Astrocyte of the spinal cord (primary cell): Measurements from ENCODE around the gene DSCAML1.

Source experiments
- DNase-seq: peaks from one replicate; pipeline ENCODE4 v3.0.0; 2011; ENCODE audit warnings: low read depth, low spot score
- H3K4me3 ChIP-seq: 2 replicates; pipeline ENCODE4 v1.5.1; 2011; ENCODE audit warnings: low read depth, mild to moderate bottlenecking, low read length, moderate library complexity
- in situ Hi-C: cut with HindIII; loops from 2 replicates; pipeline ENCODE4 v1.10.0; 2017; ENCODE audit warnings: low sequenced_read_pairs
- TF ChIP-seq, protein P1 (sequence below): IDR thresholded peaks from 2 replicates; pipeline ENCODE4 v1.5.1; 2012; ENCODE audit warnings: low read depth, mild to moderate bottlenecking, low read length, inconsistent platforms

The DSCAML1 gene

DNA sequence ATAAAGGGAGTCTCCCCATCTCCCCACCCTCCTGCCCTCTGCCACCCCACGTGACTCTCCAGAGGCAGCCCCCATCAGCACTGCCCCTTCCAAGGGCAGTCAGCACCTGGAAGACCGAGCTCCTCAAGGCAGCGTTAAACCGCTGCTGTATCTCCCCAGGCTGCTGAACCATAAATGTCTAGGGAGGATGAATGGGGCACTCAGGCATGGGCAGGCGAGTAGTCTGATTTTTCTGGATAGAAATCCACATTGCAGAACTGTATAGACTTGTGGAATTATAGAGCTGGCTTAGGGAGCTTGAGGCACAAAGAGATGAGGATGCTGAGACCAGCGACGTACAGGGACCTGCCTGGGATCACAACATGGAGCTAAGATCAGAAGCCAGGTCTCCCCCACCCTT lies 269.7 kb downstream of the DSCAML1 start:
- no peak for DNase-seq
- TF ChIP-seq, protein P1, sequence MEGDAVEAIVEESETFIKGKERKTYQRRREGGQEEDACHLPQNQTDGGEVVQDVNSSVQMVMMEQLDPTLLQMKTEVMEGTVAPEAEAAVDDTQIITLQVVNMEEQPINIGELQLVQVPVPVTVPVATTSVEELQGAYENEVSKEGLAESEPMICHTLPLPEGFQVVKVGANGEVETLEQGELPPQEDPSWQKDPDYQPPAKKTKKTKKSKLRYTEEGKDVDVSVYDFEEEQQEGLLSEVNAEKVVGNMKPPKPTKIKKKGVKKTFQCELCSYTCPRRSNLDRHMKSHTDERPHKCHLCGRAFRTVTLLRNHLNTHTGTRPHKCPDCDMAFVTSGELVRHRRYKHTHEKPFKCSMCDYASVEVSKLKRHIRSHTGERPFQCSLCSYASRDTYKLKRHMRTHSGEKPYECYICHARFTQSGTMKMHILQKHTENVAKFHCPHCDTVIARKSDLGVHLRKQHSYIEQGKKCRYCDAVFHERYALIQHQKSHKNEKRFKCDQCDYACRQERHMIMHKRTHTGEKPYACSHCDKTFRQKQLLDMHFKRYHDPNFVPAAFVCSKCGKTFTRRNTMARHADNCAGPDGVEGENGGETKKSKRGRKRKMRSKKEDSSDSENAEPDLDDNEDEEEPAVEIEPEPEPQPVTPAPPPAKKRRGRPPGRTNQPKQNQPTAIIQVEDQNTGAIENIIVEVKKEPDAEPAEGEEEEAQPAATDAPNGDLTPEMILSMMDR: no peak
- H3K4me3 ChIP-seq: no peak overlapping the region
- in situ Hi-C loops: no loop called here

DNA sequence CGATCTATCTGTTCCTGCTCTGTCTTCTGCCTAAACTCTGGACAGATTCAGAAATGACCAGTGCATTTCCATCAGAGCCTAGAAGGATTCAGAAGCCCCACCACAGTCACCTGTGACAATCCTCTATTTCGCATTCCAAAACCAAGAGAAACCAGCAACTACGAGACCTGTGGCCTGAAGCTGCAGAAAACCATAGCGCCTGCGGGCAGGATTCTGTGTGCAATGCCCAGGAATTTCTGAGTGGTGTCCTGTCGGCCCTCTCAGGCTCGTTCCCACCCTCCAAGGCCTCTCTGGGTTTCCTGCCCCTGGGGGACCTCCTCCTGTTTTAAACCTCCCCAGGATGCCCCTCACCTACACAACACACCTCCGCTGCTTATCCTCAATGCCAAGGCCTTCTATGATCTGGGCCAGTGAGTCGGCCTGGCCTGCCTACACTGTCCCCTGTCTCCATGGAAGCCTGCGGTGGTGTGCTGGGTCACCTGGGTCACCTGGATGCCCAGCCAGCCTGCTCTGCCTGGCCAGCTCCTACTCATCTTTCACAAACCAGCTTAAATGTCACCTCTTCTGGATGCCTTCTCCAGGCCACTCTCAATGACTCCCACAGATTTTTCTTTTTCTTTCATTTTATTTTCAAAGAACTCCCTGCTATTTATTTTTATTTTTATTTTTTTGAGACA lies 271.0 kb downstream of the DSCAML1 start:
- no peak overlapping the region for H3K4me3 ChIP-seq
- in situ Hi-C loops: no loop called here
- TF ChIP-seq, protein P1: no peak
- no peak for DNase-seq

GRCh38 chr11:117524468-117525183 lies 272.4 kb downstream of the DSCAML1 start:
- no peak overlapping the region for H3K4me3 ChIP-seq
- in situ Hi-C loops: no loop called here
- TF ChIP-seq, protein P1: no peak
- DNase-seq: no peak

GRCh38 chr11:117523680-117524079 lies 273.3 kb downstream of the DSCAML1 start:
- in situ Hi-C loops: no loop called here
- TF ChIP-seq, protein P1: no peak
- DNase-seq: peak; percentile 1
- no peak overlapping the region for H3K4me3 ChIP-seq

- in situ Hi-C loops: no loop called here
- TF ChIP-seq, protein P1: no peak
- DNase-seq: no peak
- H3K4me3 ChIP-seq: no peak overlapping the region
Observed at GRCh38 chr11:117521974-117522373, 275.0 kb downstream of the DSCAML1 start.

- TF ChIP-seq, protein P1: no peak
- no peak overlapping the region for H3K4me3 ChIP-seq
- in situ Hi-C loops: no loop called here
- DNase-seq: no peak
Observed at GRCh38 chr11:117520966-117521365, 276.1 kb downstream of the DSCAML1 start.
